HG03469 (cell line): ENCODE data around the gene PREP.
"Not testable (repeated sequence)": the region's sequence is repeated elsewhere in the genome, so short reads cannot be mapped to it uniquely, and the experiment has no call there.

Experiments
- ATAC-seq: cut with Tn5 transposase; IDR thresholded peaks from one replicate; pipeline ENCODE4 v1.9.1; 2021; ENCODE audit warnings: mild to moderate bottlenecking, moderate library complexity, moderate number of reproducible peaks; ENCODE audit not compliant: unreplicated experiment

PREP gene

GRCh38 chr6:105402939-105403935 is at the start of gene PREP:
Gene PREP (minus strand): TSS chr6:105403082. CDS start chr6:105402891, 191 bp downstream.
- peak; percentile 79 for ATAC-seq

- ATAC-seq: no peak
Measured at GRCh38 chr6:105452376-105452775, 49.5 kb upstream of the PREP start.

DNA sequence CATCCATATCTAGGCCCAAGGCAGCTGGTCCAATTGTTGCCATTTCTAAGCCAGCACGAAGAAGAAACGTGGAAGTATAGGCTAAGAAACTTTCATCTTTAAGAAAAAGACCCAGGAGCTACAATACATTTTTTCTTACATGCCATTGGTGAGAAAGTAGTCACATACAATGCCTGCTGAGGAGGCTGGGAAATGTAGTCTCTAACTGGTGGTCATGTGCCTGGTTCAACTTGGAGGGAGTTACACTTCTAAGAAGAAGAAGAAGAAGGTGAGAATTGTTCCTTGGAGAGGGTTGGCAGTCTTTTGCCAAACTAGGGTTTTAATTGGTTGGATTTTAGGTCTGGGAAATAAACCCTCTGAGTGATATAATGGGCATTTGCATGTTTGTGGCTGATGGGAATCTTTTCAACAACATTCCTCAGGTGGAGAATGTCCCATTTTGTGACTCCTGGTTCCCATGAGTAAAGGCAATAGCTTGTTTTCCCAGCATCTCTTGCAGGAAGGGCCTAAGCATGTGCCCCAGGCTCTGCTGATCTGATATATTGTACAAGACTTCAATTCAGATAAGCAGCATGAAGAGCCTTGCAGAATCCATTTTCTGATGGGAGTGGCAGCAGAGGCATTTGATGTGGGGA is 47.0 kb upstream of the PREP start:
- no peak for ATAC-seq

GRCh38 chr6:105445481-105445880 is 42.6 kb upstream of the PREP start:
- no peak for ATAC-seq

DNA sequence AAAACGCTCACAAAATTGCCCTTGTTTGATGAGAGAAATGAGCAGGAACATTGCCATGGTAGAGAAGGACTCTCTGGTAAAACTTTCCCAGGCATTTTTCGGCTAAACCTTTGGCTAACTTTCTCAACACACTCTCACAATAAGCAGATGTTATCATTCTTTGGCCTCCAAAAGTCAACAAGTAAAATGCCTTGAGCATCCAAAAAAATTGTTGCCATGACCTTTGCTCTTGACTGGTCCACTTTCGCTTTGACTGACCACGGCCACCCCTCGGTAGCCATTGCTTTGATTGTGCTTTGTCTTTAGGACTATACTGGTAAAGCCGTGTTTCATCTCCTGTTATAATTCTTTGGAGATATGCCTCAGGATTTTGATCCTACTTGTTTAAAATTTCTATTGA is 41.1 kb upstream of the PREP start:
- no peak for ATAC-seq

DNA sequence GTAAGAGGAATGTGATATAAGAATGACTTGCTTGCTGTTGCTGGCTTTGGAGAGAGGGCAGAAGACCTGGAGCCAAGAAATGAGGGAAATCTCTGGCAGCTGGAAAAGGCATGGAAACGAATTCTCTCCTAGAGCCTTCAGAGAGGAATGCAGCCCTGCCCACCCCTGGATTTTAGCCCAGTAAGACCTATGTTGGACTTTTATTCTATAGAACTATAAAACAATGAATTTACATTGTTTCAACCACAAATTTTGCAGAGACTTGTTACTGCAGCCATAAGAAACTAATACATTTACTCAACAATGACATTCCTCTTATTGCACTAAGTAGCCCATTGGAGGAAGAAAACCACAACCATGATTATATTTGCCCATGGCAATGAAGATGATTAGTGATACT is 39.5 kb upstream of the PREP start:
- ATAC-seq: no peak

DNA sequence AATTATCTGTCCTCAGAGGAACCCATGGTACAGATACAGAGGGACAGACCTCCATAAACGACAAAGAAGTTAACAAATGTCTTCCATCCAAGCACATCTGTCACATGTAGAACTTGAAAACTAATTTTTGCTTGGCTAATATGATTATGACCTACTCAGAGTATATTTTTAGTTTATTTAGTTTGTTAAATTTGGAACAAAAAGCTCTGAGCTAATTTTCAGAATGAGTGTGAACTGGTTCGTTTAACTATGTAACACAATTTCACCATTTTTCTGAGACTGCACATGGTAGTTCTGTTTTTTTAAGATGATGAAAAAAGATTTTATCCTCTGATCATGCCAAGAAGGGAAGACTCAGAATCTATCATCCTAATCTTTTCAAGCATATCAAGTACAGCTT is 34.4 kb upstream of the PREP start:
- no peak for ATAC-seq

- no peak for ATAC-seq
Measured at GRCh38 chr6:105433723-105434122, 30.8 kb upstream of the PREP start.

DNA sequence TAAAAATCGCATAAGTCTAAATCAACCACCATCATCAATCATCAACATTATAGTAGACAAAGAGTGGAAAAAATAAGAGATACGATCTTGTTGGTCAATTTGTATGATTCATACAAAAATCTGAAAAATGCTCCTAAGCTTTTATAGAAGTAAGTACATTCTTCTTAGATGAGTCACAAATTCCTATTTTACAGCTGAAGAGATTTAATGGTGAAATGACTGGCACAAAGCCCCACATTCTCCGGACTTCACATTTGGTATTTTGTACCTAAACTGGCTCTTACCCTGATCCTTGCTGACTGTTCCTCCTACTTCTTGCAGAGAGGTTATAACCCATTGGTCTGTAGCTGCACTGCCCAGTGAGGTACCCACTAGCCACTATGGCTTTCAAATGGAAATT is 29.9 kb upstream of the PREP start:
- no peak for ATAC-seq

GRCh38 chr6:105431226-105431625 is 28.3 kb upstream of the PREP start:
- no peak for ATAC-seq

GRCh38 chr6:105430685-105431084 is 27.8 kb upstream of the PREP start:
- ATAC-seq: no peak

DNA sequence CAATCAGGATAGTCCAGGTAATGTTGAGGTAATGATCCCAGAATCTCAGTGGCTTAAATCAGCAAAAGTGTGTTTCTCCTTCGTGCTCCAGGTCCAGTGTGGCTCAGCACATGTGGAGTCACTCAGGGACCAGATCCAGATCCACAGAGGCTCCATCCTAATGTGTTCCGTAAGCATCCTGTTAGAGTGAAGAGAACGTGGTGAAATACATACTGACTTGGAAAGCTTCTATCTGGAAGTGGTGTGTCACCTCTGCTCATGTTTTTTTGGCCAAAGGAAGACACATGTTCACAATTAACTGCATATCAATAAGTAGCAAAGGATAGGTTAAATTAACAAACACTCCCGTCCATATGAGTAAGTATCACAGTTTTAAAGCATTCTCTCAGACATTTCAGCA is 26.8 kb upstream of the PREP start:
- no peak for ATAC-seq

DNA sequence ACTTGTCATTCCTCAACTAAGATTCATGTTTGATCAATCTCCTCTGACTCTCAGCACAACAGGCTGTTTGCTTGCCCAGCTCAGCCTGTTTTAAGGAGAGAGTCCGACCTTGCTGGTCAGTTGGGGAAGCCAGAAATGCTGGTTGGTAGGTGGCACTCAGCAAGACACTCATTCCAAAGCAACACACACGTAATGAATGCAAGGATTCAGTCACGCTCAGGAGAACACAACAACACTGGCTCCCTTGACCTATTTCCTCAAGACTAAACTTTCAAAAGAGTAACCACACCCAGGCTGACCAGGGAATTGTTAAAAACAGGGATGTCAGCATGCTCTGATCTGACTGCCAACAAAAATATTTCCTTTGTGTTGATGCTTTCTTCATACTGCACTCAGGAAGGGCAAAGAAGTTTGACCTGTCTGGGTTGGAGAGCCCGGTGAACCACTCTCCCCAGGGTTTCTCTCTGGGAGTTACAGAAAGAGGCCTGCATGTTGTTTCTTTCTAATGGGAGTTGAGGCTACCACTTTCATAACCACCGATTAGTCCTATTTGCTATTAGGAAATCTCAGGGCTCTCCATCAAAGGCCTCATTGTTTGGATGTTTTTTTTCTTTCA is 25.6 kb upstream of the PREP start:
- ATAC-seq: no peak

DNA sequence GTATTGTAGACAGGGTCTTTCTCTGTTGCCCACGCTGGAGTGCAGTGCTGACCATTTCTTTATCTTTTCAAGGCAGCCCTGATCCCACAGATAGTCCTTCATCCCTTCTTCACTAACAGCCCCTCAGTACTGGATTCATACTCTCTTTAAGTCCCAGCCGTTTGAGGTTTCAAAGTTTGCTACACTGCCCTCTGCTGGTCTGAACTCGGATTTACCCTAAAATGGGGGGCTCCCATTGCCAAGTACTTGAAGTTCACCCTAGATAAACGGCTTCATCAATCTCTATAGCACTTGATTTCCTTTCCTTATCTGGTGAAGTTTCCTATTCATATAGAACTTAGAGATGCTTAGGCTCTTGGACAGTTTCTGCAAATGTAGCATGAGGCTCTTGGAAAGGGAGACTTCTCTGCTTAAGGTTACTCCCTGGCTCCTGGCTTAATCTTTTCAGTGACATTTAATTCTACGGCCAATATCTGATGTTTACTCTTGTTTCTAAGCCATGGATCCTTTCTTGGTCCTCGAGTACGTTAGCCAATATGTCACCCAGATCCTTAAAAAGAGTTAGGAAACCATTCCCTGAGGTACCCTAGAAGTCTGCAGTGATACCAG is 21.4 kb upstream of the PREP start:
- ATAC-seq: no peak

DNA sequence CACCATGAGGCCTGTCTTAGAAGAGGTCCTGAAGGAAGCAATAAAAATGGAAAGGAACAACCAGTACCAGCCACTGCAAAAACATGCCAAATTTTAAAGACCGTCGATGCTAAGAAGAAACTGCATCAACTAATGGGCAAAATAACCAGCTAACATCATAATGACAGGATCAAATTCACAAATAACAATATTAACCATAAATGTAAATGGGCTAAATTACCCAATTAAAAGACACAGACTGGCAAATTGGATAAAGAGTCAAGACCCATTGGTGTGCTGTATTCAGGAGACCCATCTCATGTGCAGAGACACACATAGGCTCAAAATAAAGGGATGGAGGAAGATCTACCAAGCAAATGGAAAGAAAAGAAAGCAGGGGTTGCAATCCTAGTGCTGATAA is 14.1 kb upstream of the PREP start:
- ATAC-seq: not testable (repeated sequence)

- no peak for ATAC-seq
Measured at GRCh38 chr6:105409734-105410133, 6.9 kb upstream of the PREP start.

GRCh38 chr6:105402090-105402938 is 568 bp downstream of the PREP start:
- ATAC-seq: no peak

- no peak for ATAC-seq
Measured at GRCh38 chr6:105401247-105402089, 1.4 kb downstream of the PREP start.

DNA sequence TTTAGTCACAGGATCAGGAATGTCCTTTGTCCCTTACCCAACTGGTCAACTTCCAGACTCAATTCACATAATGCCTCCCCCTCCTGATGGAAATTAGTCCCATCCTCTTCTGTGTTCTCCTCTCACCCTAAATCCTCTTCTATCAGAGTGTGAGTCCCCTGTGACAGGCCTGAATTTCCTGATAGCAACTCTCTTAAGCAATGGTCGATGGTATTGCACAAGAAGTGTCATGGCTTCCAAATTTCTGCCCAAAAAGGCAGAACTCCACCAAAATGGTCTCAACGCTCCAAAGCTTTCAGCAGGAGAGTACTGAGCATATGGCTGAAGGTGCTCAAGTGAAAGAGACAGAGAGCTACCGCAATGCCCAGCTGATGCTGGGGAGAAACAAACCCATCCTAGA is 2.4 kb downstream of the PREP start:
- no peak for ATAC-seq
